Dedifferentiated amniotic fluid mesenchymal stem cell (primary cell): ENCODE results near the gene KDM4C.

Experiments
- DNase-seq: peaks from one replicate; pipeline ENCODE4 v3.0.0-alpha.2; 2016; ENCODE audit errors: extremely low spot score

The KDM4C gene

GRCh38 chr9:7042124-7042523 lies 284.4 kb downstream of the KDM4C start:
- DNase-seq: peak; percentile 58

DNA sequence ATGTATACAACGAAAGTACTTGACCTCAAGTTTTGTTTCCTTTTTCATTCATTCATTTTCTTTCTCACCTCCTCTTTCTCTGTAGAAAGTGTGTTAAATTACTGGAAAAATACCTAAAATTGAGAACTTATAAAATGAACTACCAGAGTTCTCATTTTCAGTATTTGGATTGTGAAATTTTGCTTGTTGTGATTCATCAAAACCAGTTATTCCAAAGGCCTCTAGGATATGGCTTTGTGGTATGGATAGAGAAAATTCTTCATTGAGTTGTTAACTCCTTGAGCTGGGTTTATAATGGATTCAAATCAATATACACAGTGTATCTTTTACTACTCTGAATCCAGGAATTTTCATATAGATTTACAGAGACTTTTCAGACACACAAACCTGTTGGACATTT lies 287.6 kb downstream of the KDM4C start:
- DNase-seq: no peak

DNA sequence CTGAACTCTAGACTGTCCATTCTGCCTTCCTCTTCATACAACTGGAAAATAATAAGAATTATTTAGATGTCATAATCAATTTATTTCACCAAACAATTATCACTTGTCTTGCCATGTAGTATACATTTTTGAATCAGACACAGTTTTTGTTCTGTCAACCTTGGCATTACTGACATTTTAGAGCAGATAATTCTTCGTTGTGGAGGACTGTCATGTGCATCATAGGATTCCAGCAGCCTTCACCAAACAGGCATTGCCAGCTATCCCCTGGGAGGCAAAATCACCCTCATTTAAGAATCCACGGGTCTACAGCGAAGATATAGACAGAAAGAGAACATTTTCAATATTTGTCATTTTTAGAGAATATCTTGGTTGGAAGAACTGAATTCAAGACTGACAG lies 293.9 kb downstream of the KDM4C start:
- no peak for DNase-seq

GRCh38 chr9:7053903-7054302 lies 296.1 kb downstream of the KDM4C start:
- DNase-seq: no peak

DNA sequence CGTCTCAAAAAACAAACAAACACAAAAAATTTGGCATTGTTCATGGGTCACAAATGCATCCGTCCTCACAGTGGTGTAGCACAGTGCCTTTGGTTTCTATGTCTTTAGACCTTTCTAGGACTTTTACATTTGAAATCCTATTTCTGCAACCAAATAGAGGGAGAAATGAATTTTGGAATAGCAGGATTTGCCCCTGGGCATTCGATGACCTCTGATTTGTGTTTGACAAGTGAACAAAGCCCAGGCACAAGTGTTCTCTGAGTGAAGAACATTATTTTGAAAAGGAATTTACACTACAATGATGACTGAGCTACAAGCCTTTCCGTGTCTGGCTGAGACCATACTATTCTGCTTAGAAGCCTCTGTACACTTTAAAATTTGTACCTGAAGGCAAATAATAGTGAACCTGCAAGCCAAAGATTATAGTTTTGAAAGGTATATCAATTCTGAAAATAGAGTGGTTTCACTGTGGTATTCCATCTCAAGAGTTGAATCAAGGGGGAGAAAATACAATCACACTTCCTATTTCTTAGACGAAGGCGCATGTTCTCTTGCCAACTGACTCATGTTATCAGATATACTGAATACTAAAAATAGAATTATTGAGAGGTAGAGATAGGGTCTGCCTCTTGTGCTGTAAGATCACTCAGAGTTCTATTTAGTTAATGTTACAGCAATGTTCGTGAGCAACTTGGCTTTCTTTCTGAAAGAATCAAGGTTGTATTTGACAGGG lies 297.6 kb downstream of the KDM4C start:
- DNase-seq: peak; percentile 11

DNA sequence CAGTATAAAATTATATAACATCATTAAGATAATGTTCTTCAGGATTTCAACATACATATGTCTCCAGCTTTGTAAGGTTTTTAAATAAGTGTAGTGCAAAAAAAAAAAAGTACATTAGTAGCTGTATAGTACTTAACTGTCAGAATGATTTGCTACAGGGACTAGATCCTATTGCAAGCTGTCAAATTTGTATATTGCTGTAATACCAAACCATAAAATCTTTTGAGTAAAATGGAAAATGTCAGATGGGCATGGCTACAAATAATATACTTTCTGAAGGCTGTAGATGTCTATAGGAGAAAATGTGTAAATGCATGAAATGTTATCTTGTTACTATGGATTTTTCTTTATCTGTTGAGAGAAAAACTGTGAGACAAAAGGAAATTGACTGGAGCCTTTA lies 298.5 kb downstream of the KDM4C start:
- no peak for DNase-seq

DNA sequence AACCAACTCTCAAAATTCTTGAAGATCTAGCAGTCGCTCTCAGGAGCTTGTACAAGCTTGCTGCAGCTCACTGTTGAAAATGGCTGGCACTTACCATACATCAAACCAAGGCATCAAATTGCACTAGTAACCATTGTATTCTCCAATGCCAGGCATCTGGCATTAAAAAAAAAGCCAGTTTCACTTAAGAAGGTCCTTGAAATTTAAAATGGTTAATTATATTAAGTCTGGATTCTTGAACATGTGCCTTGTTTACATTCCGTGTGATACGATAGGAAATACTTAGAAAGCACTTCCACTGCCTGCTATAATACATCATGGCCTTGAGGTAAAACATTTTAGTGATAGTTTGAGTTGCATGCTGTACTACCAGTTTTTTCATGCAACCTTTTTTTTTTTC lies 300.7 kb downstream of the KDM4C start:
- DNase-seq: no peak

DNA sequence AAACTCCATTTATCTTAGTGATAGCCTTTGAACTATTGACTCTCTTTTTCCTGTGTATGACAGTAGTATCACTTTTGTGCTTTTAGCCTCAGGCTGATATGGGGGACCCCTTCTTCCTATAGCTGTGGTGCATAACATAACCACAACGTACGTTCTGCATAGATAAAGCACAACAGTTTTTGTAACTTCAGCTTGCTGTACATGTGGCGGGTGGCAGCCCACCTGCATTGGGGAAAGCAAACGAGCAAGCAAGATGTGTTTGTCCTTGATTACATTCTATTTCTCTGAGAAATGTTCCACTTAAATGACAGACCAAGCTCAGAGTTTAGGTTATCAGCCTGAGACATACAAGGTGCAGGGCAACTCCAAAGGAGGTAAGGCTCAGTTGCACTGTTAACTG lies 309.4 kb downstream of the KDM4C start:
- no peak for DNase-seq

- DNase-seq: no peak
These were observed 314.1 kb downstream of the KDM4C start for GRCh38 chr9:7071916-7072315.

DNA sequence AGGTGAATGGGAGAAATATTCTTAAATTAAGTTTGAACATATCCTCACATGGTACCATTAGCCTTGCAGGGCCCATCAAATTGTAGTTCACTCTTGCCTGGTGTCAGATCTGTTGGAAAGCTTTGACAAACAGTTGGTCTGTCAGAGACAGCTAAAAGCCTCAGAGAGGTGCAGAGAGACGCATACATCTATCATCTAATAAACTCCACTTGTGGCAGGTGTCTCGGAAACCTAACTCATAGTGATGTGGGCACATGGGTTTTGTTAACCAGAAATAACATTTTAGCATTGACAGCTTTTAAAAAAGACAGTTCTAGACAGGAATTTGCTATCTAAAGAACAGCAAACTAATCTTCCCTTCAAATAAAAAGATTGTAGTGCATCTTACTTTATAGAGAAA lies 315.9 kb downstream of the KDM4C start:
- no peak for DNase-seq

DNA sequence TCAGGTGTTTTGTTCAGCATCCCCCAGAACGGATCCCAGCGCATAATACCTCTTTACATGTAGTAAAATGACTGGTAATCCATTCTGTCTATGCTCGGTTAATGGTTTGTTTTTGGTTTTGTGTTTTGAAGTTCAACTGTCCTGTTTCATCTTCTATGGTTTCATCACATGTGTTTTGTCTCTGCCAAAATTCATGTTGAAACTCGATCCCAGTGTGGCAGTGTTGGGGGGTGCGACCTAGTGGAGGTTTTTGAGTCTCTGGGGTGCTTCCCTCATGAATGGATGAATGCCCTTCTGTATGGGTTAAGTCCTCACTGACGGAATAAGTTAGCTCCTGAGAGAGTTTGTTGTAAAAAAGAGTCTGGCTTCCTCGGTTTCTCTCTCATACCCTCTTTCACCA lies 317.4 kb downstream of the KDM4C start:
- DNase-seq: no peak

GRCh38 chr9:7079051-7079450 lies 321.3 kb downstream of the KDM4C start:
- DNase-seq: no peak

GRCh38 chr9:7081065-7081600 lies 323.4 kb downstream of the KDM4C start:
- no peak for DNase-seq

- no peak for DNase-seq
These were observed 325.4 kb downstream of the KDM4C start for GRCh38 chr9:7083192-7083591.

DNA sequence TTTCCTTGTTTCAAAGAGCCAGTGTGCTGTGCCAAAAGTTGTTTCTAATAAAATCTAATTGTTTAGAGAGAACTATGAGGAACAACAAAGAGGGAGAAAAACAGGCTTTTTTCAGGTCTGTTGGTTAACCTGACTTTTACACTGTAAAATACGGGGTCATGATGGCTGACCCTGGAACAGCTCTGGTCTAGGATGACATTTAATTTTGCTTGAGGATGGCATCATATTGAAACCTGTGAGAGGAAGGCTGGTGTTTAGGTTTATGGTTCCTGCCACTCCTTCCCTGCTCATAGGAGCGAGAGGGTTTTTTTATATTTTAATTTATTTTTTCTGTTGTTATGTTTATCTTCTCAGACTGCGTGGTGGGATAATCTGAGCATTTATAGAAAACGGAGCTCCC lies 327.6 kb downstream of the KDM4C start:
- DNase-seq: no peak

DNA sequence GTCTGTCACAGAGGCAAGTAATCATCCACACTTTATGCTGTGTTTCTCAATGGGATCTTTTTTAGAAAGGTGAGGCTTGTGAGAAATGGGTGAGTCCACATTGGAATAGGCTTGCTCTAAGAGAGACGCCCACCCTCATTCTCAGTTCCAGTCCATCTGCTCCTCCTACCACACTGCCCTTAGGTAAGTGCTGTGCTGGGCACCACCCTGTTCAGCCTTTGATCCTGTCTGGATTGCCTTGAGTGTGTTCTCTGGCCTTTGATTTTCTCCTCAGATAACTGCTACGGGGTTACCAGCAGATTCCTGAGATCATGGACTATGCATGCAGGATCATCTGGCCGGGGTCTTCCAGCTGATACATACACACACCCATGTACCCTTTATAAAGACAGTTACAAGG lies 328.6 kb downstream of the KDM4C start:
- DNase-seq: no peak

DNA sequence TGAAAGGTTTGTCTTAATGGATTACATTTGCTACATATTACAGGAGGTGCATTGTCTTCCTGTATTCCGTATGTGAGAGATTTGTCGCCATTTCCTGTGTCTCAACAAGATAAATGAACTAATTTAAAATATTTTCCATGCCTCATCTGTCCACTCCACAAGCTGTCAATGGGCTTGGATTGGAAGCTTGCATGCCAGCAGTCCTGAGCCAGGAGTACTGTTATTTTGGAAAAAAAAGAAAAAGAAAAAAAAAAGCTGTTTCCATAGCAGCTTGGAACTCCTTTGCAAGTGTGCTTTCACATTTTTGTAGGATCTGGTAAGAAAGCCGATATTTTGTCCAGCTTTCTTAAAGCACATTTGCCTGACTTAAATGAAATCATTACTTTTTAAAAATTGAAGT lies 330.8 kb downstream of the KDM4C start:
- DNase-seq: no peak

GRCh38 chr9:7089406-7090193 lies 331.8 kb downstream of the KDM4C start:
- no peak for DNase-seq

DNA sequence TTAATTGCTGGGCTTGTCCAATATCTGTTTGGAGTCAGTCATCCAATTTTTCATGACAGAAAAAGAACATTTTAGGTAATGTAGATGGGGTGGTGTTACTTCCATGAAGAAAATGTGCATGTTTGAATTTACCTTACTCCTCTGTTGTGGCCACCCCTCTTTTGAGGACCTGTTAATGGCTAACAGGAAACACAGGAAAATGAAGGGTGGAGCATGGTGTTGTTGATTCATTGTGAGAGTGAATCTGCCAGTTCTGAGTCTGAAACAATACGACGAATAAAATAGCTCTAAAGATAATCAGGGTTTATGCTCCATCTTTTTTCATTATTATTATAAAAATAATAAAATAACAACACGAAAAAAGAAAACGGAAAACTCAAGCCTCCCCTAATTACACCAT lies 335.3 kb downstream of the KDM4C start:
- no peak for DNase-seq

DNA sequence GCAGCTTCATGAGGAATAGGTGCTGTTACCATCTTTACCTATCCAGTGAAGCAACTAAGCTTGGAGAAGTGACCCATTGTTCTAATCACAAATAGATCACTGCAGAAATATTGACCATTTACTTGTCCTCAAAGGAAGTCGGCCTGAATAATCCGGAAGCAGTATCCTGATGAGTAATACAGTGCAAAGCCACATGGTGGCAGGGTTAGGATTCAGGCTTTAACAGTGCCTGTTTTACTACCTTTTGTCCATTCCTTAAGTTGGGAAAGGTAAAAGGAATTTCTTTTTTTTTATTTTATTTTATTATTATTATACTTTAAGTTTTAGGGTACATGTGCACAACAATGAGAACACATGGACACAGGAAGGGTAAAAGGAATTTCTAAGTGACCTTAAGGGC lies 336.3 kb downstream of the KDM4C start:
- DNase-seq: no peak

GRCh38 chr9:7094576-7094975 lies 336.8 kb downstream of the KDM4C start:
- no peak for DNase-seq

- DNase-seq: no peak
These were observed 337.3 kb downstream of the KDM4C start for GRCh38 chr9:7095058-7095457.

- no peak for DNase-seq
These were observed 339.4 kb downstream of the KDM4C start for GRCh38 chr9:7097040-7097715.
